ACC112 (cell line): ENCODE measurements around the gene NPAS3.

Source experiments
- H2AFZ ChIP-seq: fragments of 200-600 bp; sonication (generic); one replicate; pipeline ENCODE4 v1.6.0; 2017; ENCODE audit warnings: antibody characterized with exemption, low read length; ENCODE audit not compliant: unreplicated experiment
- H3K27ac ChIP-seq: fragments of 200-600 bp; sonication (generic); 2 replicates; pipeline ENCODE4 v1.5.1; 2014; ENCODE audit warnings: low read depth, mild to moderate bottlenecking, antibody characterized with exemption, low read length, moderate library complexity
- H3K27me3 ChIP-seq: fragments of 200-600 bp; sonication (generic); 2 replicates; pipeline ENCODE4 v1.6.1; 2014; ENCODE audit warnings: mild to moderate bottlenecking, antibody characterized with exemption, low read length, moderate library complexity, mixed read lengths; ENCODE audit not compliant: insufficient read depth
- H3K36me3 ChIP-seq: fragments of 200-600 bp; sonication (generic); 2 replicates; pipeline ENCODE4 v1.6.1; 2016; ENCODE audit warnings: mild to moderate bottlenecking, antibody characterized with exemption, low read length, moderate library complexity, mixed read lengths; ENCODE audit not compliant: insufficient read depth
- H3K4me1 ChIP-seq: fragments of 200-600 bp; sonication (generic); one replicate; pipeline ENCODE4 v1.6.1; 2016; ENCODE audit warnings: low read length, mixed read lengths; ENCODE audit not compliant: insufficient read depth, unreplicated experiment, control insufficient read depth
- H3K4me3 ChIP-seq: fragments of 200-600 bp; sonication (generic); 2 replicates; pipeline ENCODE4 v1.5.1; 2014; ENCODE audit warnings: mild to moderate bottlenecking, low read depth, low read length
- H3K79me2 ChIP-seq: fragments of 200-600 bp; sonication (generic); one replicate; pipeline ENCODE4 v1.6.0; 2016; ENCODE audit warnings: low read length; ENCODE audit not compliant: control insufficient read depth, unreplicated experiment, insufficient read depth

NPAS3 gene

GRCh38 chr14:33545696-33546095 lies 607.0 kb downstream of the NPAS3 start:
- no peak overlapping the region for H3K4me3 ChIP-seq
- H2AFZ ChIP-seq = no peak overlapping the region
- H3K36me3 ChIP-seq = no peaks in the 10 kb centered on the region
- H3K27me3 ChIP-seq = no peaks in the 10 kb centered on the region
- H3K79me2 ChIP-seq = no peaks in the 10 kb centered on the region
- no peak overlapping the region for H3K27ac ChIP-seq
- no peaks in the 10 kb centered on the region for H3K4me1 ChIP-seq

DNA sequence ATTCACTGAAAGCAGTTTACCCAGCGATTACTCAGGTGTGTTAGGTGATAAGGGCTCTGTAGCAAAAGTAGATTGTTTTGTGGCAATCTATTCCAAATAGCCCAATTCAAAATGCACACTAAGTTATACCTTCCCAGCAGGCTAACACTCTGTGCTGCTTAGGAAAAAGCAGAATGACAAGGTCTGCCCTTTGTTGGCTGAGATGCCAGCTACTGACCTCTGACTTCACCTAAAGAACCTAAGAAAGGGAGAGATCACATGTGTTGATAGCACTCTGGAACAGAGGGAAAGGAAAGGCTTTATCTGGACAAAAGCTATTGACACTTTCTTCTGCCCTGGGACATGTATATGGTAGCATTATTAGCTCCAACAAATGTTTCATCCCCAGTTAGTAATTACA lies 609.9 kb downstream of the NPAS3 start:
- Histone ChIP-seq H3K4me3 (no peak overlapping the region), H3K79me2 (no peaks in the 10 kb centered on the region), H3K27ac (no peak overlapping the region), H2AFZ (no peak overlapping the region), H3K4me1 (no peaks in the 10 kb centered on the region), H3K27me3 (no peaks in the 10 kb centered on the region), H3K36me3 (no peaks in the 10 kb centered on the region)

- no peak overlapping the region for H2AFZ ChIP-seq
- H3K4me3 ChIP-seq = no peak overlapping the region
- peaks cover 20% of the 10 kb centered on the region for H3K4me1 ChIP-seq
- H3K36me3 ChIP-seq = no peaks in the 10 kb centered on the region
- no peak overlapping the region for H3K27ac ChIP-seq
- H3K79me2 ChIP-seq = no peaks in the 10 kb centered on the region
- no peaks in the 10 kb centered on the region for H3K27me3 ChIP-seq
Measured at GRCh38 chr14:33551963-33552362, 613.3 kb downstream of the NPAS3 start.

DNA sequence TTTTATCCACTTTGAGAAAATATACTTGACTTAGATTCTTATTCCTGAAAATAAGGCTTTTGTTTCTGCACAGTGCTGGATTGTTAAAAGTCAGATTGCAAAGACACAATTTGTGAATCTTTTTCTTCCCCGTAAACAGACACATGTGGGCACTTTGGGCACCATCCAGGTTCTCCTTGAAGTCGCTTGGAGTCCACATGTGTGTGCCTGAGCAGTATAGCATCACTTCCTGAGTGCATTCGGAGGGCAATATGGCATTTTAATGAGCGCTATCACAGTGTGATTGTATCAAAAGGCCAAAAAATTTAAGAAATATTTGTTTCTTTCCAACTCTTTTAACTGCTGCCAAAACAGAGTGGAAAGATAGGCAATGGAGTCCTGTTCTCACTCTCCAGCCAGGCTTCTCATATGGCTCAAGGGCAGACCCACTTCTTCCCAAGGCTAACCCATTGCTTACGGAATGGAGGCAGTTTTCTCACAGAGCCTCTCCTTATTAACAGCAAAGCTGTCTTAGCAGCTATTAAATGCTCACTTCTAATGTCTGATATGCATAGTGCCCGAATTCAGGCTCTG lies 615.1 kb downstream of the NPAS3 start:
- Histone ChIP-seq H3K36me3 (no peaks in the 10 kb centered on the region), H3K4me1 (peaks cover 24% of the 10 kb centered on the region), H3K79me2 (no peaks in the 10 kb centered on the region), H3K27ac (no peak overlapping the region), H2AFZ (no peak overlapping the region), H3K27me3 (no peaks in the 10 kb centered on the region), H3K4me3 (no peak overlapping the region)

DNA sequence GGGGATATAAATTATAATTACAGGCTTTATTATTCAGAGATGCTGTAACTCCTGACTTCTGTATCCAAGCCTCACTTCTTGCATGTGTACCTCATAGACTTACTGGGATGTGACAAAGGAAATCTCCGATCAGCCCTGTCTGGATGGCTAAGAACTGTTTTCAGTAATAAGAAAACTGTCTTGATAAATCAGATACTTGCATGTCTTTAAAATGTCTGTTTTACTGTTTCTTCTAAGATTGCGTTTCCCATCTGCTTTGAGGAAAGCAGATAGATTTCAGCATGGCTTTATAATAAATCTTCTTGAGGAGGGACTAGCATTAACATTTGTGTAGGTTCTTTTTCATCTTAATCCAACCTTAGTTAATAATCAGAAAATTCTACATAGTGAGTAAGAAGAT lies 616.3 kb downstream of the NPAS3 start:
- Histone ChIP-seq H2AFZ (no peak overlapping the region), H3K36me3 (no peaks in the 10 kb centered on the region), H3K79me2 (no peaks in the 10 kb centered on the region), H3K4me3 (no peak overlapping the region), H3K27ac (no peak overlapping the region), H3K4me1 (peaks cover 24% of the 10 kb centered on the region), H3K27me3 (no peaks in the 10 kb centered on the region)

- H3K4me3 ChIP-seq = 0 out of 2 replicates have a peak overlapping the region, but pooled peaks have one; percentile 2
Measured at GRCh38 chr14:33555710-33556350, 617.2 kb downstream of the NPAS3 start.

GRCh38 chr14:33556382-33557121 lies 617.9 kb downstream of the NPAS3 start:
- Histone ChIP-seq H3K27ac (peak overlapping the region; percentile 73), H3K4me1 (peaks cover 24% of the 10 kb centered on the region), H3K4me3 (0 out of 2 replicates have a peak overlapping the region, but pooled peaks have one; percentile 2), H2AFZ (peak overlapping the region; percentile 68), H3K27me3 (no peaks in the 10 kb centered on the region), H3K36me3 (no peaks in the 10 kb centered on the region), H3K79me2 (no peaks in the 10 kb centered on the region)

More at GRCh38 chr14:33555710-33556350, 617.2 kb downstream of the NPAS3 start:
- Histone ChIP-seq H3K27ac (peak overlapping the region; percentile 73), H3K27me3 (no peaks in the 10 kb centered on the region), H3K4me1 (peaks cover 24% of the 10 kb centered on the region), H2AFZ (peak overlapping the region; percentile 34), H3K36me3 (no peaks in the 10 kb centered on the region), H3K79me2 (no peaks in the 10 kb centered on the region)

GRCh38 chr14:33560718-33561431 lies 622.2 kb downstream of the NPAS3 start:
- Histone ChIP-seq H3K4me1 (peaks cover 39% of the 10 kb centered on the region), H2AFZ (no peak overlapping the region), H3K27me3 (no peaks in the 10 kb centered on the region), H3K27ac (no peak overlapping the region), H3K36me3 (no peaks in the 10 kb centered on the region), H3K79me2 (no peaks in the 10 kb centered on the region), H3K4me3 (no peak overlapping the region)

- H3K4me1 ChIP-seq = peaks cover 38% of the 10 kb centered on the region
- H2AFZ ChIP-seq = no peak overlapping the region
- H3K27ac ChIP-seq = no peak overlapping the region
- H3K27me3 ChIP-seq = no peaks in the 10 kb centered on the region
- H3K4me3 ChIP-seq = no peak overlapping the region
- H3K36me3 ChIP-seq = no peaks in the 10 kb centered on the region
- no peaks in the 10 kb centered on the region for H3K79me2 ChIP-seq
Measured at GRCh38 chr14:33561488-33562175, 623.0 kb downstream of the NPAS3 start.

- Histone ChIP-seq H3K27me3 (no peaks in the 10 kb centered on the region), H3K36me3 (no peaks in the 10 kb centered on the region), H3K4me3 (no peak overlapping the region), H2AFZ (no peak overlapping the region), H3K79me2 (no peaks in the 10 kb centered on the region), H3K27ac (no peak overlapping the region), H3K4me1 (peaks cover 47% of the 10 kb centered on the region)
Measured at GRCh38 chr14:33563191-33563900, 624.7 kb downstream of the NPAS3 start.
